ENCODE results near the gene EXOC6.

Gene EXOC6

DNA sequence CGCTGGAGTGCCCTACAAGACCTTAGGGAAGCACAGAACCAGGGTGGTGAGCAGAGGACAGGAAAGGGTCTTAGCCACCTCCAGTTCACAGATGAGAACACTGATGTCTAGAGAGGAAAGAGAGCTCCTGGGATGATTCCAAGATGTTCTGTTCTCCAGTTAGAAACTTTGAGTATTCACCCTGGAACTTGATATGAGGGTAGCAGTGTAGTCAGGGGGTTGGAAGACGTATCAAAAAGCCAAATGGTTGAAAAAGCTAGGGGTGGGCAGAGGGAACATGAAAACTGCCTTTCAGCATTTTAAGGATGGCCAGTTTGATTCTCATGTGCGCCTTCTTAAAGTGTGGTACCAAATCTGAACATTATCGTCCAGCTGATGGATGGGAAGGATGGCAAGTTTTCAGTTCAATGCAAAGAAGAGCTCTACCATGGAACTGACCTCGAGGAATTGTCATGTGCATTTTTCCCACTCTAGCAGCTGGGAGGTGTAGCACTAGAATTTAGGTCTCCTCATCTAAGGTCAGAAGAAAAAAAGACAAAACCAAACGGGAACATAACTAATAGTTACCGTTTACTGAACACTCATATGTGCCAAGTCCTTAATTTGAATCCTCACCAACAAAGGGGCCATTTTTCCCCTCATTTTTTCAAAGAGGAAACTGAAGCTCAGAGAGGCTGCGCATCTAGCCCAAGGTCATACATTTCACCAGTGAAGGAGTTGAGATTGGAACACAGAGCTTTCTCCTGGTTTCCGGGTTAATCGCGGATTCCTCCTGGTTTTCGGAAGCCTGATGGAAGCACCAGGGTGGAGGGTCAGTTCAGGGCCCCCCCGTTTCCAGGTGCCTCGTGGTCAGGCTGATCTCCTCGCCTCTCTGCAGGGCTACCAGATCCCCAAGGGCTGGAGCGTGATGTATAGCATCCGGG lies 219.4 kb downstream of the EXOC6 start:
- no peak for DNase-seq

DNA sequence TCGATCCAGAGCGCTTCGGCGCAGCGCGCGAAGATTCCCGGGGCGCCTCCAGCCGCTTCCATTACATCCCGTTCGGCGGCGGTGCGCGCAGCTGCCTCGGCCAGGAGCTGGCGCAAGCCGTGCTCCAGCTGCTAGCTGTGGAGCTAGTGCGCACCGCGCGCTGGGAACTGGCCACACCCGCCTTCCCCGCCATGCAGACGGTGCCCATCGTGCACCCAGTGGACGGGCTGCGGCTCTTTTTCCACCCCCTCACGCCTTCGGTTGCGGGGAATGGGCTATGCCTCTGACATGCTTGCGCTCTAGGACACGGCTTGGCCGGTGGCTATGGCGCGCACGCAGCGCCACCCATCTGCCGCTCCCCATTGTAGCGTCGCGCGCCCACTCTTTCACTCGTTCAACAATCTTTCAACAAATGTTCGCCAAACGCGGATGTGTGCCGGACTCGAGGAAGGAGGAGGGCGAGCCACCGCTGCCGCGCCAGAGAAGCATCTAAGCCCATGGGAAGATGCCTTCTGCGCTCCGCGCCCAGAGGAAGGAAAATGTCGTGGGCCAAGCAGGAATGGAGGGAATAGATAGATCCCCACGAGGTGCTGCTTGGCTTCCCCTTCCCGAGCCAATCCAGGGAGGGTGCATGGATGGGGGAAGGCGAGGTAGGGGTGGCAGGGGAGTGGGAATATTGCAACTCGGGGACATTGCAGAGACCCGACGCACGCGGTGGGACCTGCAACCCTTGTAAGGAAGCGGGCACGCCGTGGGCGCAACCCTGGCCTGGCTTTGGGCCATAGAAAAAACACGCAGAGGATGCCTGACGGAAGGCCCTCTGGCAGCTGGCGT lies 220.3 kb downstream of the EXOC6 start:
- no peak for DNase-seq

DNA sequence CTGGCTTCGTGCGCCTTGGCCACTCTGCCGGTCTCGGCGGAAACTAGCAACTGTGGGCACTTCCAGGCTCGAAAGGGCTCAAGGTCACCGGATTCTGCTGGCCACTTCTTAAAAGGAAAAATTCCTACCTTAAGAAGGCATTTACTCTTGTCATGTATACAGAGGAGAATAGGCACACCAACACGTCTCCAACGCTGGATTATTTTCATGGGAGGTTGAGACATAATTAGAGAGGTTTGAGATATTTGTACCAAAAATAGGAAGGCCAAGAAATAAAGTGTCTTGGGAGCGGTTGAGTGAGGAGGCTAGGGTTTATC lies 220.9 kb downstream of the EXOC6 start:
- no peak for DNase-seq

DNA sequence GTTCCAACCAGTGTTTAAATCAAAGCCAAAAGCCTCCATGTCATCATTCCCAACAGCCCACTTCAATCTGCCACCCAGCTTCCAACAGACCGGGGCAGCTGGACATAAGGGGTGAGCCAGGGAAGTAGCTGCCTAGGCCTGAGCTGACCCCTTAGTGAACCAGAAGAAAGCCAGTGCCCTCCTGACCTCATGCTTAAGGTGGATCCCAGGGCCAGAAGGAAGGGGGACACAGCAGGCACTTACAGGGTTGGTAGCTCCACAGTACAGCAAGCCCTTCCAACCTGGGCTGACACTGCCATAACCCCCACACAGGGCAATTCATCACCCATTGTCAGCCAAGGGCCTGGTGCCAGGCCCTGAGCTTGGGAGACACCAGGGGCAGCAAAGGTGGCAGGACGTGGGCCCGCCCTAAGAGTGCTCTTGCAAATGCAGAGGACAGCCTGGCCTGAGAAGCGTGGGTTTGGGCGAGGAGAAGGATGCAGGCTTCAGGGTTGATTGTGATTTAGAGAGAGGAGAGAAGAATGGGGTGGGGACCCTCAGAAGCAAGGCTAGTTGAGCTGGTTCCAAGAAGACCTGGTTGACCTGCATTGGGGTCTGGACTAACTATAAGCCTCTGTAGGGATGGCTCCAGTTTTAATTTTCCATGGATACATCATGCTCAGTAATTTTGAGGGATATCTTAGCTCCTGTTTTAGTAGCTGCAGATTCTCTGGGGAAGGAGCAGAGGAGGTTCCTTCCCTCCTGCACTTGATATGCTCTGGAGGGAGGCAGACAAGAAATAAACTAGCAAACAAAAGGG lies 222.3 kb downstream of the EXOC6 start:
- no peak for DNase-seq

DNA sequence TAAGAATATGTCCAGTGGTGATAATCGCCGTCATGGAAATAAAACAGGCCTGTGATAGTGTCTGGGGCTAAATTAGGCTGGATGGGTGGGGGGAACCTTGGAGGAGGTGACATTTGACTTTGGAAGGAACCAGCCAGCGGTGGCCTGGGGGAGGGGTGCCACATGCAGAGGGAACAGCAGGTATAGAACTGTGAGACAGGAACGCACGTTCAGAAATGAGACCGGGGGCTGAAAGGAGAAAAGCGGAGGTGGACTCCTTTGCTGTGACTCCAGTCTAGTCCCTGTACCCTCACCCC lies 222.8 kb downstream of the EXOC6 start:
- DNase-seq: no peak

DNA sequence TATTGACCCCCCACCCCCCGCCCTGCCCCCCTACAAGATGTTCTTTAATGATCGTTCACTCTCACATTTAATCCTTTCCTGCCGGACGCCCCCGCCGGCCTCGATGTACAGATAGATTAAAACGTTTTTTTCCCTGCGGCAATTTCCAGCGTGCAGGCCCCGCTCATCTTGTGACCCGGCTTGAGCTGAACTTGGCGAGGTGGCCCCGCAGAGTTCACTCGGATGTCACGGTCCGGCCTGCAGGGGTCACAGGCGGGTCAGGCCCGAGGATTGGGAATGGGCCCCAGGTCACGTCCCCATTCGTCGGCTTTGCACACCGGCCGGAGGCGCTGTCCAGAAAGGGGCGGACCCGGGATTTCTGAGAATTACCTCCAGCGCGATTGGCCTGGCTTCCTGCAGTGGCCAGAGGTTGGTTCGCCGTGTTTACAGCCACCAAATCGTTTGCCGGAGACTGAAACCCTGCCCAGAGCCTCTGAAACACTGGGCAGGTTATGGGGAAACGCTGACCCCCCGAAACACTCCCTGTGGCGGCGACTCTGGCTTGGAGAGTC lies 223.4 kb downstream of the EXOC6 start:
- DNase-seq: no peak

DNA sequence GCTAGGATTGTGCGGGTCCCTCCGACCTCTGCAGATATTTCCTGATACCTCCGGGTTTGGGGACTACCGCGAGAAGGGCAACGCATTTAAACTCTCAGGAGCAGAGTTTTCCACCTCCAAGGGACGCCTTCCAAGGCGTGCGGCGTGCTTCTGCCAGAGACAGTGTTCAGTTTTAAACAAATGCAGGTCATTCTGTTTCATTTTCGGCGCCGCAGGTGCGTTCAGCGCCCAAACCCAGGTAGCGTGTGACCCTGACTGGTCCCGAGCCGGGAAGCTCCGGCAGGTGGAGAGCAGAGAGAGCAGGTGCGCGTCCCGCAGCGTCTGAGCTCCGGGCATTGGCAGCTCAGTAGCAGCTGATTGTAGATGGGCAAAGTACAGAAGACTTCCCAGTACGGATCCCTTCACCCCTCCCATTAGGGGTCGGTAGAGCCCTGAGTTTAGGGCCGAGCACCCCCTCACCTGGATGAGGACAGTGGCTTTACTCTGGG lies 223.9 kb downstream of the EXOC6 start:
- DNase-seq: no peak

DNA sequence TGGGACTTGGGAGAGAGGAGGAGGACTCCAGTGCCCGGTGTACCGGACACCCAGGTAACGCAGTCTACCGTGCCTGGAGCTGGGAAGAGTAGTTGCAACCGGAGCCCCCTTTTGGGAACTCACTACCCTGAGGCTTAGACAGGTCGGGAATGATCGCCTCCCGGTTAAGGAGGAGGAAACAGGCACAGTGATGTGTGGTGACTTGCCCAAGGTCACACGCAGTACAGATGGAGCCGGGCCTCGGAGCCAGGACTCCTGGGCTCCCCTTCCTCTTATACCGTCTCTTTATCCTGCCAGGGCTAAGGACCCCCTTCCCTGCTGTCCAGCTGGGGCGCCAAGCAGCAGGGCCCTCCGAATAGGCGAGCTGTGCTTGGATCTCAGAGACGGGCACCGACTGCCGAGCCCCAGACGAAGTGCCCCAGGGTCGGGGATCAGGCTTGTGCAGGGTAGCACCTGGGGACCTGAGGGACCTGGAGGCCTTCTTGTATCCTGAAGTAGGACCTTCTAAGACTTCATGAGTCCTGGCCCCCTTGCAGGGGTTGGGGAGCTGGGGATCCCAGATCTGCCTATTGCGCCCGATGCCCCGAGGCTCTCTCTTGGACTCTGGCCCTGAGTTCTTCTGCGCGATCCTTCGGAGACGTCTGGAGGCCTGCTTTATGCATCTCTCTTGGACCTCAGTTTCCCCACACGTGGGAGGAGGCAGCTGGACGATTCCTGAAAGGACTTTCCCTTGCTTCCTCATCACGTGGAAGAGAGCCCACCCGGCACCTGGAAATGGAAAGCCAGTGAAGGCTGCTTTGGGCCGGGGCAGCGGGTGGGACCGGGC lies 224.6 kb downstream of the EXOC6 start:
- no peak for DNase-seq

DNA sequence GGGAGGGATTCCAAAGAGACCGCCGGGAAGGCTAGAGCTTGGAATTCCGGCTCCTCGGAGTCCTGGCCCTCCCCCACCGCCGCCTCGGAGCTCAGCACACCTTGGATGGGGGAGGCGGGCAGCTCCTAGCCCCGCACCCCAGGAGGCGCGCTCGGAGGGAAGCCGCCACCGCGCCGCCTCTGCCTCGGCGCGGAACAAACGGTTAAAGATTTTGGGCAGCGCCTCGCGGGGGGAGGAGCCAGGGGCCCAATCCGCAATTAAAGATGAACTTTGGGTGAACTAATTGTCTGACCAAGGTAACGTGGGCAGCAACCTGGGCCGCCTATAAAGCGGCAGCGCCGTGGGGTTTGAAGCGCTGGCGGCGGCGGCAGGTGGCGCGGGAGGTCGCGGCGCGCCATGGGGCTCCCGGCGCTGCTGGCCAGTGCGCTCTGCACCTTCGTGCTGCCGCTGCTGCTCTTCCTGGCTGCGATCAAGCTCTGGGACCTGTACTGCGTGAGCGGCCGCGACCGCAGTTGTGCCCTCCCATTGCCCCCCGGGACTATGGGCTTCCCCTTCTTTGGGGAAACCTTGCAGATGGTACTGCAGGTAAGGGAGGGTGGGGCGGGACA lies 225.3 kb downstream of the EXOC6 start, which contains the start of gene CYP26A1:
Gene CYP26A1 (plus strand): TSS at position 355 of the 608 bp plus-strand sequence. CDS start 42 bp downstream, at position 397.
- DNase-seq: peak in 1 of 2 experiments; percentile 8

DNA sequence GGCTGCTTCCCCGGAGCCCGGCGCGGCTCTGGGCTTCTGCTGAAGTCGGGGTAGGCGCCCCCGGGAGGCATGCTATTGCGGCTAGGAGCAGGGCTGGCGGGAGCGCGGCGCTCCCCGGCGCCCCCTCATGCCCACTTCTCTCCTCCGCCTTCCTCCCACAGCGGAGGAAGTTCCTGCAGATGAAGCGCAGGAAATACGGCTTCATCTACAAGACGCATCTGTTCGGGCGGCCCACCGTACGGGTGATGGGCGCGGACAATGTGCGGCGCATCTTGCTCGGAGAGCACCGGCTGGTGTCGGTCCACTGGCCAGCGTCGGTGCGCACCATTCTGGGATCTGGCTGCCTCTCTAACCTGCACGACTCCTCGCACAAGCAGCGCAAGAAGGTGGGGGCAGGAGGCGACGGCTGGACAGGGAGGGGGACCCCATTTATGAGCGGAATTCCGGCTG lies 225.9 kb downstream of the EXOC6 start:
- peak in 1 of 2 experiments; percentile 24 for DNase-seq

DNA sequence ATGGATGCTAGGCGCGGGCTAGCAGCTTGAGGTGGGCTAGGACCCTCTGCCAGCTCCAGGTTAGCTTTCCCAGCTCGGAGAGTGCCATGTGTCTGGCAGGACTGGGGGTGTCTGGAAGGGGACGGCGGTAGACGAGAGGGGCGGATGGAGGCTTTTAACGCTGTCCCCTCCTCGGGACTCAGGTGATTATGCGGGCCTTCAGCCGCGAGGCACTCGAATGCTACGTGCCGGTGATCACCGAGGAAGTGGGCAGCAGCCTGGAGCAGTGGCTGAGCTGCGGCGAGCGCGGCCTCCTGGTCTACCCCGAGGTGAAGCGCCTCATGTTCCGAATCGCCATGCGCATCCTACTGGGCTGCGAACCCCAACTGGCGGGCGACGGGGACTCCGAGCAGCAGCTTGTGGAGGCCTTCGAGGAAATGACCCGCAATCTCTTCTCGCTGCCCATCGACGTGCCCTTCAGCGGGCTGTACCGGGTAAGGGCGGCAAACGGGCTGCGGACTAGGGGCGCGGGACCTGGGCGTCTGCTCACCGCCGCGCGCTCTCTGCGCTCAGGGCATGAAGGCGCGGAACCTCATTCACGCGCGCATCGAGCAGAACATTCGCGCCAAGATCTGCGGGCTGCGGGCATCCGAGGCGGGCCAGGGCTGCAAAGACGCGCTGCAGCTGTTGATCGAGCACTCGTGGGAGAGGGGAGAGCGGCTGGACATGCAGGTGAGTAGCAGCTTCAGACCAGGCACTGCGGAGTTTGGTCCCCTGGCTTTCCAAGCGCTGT lies 226.5 kb downstream of the EXOC6 start:
- no peak for DNase-seq

DNA sequence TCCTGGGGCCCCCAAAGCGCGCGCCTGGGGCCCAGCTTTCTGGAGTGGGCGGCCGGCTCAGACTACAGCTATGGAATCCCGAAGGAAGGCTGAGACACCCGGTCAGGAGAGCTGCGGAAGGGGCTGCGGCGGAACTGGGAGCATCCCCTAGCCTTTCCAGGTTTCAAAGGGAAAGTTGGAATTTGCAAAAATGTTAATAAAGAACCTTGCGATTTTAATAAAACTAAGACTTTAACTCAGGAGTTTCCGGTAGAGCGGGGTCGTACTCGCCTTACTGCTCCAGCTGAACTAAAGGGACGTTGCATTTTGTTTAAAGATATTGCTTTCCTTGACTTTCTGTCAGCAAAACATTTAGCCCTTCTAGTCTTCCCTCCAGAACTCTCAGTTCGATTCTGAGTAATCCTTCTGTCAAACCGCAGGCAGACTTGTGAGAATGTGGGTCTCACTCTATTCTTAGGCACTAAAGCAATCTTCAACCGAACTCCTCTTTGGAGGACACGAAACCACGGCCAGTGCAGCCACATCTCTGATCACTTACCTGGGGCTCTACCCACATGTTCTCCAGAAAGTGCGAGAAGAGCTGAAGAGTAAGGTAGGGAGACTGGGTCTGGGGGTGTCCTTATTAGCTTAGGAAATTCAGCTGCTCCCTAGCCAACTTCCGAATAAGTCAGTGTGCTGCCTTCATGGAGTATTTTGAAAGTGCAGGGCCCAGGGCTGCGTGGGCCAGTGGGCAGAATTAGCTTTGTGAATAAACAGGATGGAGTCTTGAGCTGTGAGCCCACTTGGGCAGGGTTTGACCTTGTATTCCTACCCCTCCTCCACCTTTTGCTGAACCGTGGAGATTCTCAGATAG lies 227.3 kb downstream of the EXOC6 start:
- DNase-seq: no peak

DNA sequence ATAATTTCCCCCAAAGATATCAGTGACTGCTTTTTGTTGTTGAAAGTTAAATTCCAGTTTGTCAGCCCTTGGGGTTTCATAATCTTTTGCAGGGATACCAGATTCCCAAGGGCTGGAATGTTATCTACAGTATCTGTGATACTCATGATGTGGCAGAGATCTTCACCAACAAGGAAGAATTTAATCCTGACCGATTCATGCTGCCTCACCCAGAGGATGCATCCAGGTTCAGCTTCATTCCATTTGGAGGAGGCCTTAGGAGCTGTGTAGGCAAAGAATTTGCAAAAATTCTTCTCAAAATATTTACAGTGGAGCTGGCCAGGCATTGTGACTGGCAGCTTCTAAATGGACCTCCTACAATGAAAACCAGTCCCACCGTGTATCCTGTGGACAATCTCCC lies 228.6 kb downstream of the EXOC6 start:
- no peak for DNase-seq

DNA sequence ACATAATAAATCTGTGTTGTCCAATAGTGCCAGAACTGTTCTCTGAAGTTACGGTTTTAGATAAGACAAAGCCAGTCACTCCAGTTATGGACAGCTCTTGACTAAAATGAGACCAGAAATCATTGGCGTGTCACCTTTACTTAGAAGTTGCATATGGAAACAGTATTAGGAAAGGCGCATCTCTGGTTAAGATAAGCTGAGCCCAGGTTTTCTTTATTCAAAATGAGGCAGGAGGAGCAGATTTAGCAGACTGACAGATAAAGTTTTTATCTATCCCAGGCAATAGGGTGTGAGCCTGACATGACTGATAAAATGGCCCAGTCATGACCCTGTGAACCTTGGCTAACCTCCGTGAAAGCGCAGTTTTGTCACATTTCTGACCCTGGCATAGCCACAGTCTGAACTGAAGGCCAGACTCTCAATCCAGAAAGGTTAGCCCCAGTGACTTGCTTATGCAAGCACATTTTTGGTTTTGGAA lies 229.6 kb downstream of the EXOC6 start:
- DNase-seq: no peak

DNA sequence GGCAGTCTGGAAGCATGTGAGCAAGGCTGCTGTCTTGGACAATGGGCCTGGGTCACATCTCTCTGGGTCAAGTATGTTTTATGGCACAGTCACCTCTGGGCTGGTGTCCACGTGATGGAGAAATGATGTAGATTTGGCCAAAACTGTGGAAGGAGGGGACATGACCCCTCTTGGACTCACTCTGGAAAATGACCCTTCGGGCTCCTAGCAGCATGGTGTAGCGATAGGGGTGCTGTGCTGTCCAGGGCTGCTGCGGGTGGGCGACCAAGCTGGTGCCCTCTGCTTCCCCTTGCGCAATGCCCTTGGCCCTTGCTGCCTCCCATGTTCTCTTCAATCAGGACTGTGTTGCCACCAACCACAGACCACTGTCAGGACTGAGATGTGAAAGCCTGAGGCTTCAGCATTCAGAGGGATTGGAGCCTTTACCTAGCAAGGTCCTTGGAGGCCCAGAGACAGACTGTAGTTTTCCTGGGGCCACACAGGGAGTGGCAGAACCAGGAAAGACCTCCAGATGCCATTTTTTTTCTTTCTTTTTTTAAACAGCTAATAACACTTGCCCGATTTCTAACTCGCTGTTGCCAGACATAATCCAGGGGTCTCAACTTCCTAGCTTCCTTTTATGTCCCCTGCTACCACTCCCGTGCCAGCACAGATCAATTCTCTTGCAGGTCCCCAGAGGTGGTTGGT lies 231.5 kb downstream of the EXOC6 start:
- no peak for DNase-seq

DNA sequence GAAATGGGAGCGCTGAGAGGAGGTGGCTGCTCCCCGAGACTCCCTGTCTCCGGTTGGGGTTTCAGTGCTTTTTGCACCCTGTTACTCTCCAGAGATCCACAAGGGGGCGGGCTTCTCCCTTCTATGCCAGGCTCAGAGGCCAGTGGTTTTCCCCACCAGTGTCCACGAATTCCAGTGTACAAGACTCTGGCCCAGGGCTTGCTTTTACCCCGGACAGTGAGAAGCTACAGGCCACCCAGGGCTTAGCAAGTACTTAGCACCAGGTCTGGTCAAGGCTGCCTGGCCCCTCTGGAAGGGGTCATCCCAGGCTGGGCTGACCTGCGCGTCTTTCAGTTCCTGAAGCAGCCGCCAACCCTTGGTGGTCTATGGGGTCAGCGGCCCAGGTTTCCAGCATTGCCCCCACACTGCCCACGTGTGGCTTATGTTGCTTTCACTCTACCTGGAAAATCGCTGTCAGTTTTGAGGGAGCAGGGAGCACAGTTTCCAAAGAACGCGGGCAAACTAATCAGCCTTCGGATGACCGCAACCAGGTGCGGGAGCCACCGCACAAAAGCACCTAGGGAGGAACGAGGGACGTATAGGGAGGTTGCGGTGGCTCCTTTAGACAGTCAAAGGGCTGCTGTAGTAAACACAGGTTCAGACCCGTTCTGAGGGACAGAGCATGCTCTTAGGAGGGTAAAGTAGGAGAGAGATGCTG lies 232.2 kb downstream of the EXOC6 start:
- peak in 1 of 2 experiments; percentile 43 for DNase-seq

DNA sequence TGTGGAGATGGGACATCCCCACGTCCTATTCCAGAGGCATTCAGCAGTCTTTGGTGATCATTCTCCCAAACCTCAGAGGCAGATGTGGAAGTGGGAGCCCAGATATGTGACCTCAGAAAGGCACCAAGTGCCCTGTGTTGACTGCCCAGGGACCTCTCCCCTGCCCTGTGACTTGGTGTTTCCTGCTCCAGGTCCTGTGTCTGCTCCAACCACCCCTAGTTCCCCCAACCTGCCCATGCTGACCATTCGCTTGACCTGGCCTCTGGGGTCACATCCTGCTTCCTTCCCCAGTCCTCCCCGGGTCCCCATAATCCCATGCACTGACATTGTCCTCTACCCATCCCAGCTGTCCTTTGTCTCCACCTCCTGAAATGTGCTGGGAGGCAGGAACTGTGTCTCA lies 233.0 kb downstream of the EXOC6 start:
- DNase-seq: no peak

DNA sequence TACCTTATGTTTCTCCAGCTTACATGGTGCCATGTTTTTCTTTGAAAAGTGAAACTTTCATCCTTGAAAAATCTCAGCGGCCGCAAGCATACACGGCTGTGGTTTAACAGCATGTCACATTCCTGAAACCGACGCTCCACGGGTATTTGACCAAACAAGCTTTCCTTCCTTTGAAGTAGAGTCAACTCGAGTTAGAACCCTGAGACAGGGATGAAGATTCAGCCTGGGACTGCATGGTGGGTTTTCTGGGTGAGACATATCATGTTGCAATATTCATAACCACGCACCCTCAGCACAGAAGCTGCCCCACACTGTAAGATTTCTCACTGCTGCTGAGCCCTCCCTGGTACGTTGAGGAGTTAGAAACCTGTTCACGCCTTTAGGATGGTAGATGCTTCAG lies 233.5 kb downstream of the EXOC6 start:
- no peak for DNase-seq
